DMS153 treated with DMSO at 0.1 percent for 48 hours (cell line): ENCODE data around the gene OTOF.

Experiments
- DNase-seq: peaks from one replicate; lab custom pipeline; 2025; ENCODE audit not compliant: unreplicated experiment; lab: John Stamatoyannopoulos, UW

OTOF gene

GRCh38 chr2:26454561-26455001 is 23.3 kb downstream of the OTOF start:
- no peak for DNase-seq

- no peak for DNase-seq
Measured at GRCh38 chr2:26453421-26454329, 24.2 kb downstream of the OTOF start.

- no peak for DNase-seq
Measured at GRCh38 chr2:26451700-26452099, 26.2 kb downstream of the OTOF start.

GRCh38 chr2:26450031-26450635 is 27.8 kb downstream of the OTOF start:
- DNase-seq, result no peak

- DNase-seq, result no peak
Measured at GRCh38 chr2:26449278-26450030, 28.5 kb downstream of the OTOF start.

GRCh38 chr2:26448651-26449050 is 29.3 kb downstream of the OTOF start:
- DNase-seq, result no peak

GRCh38 chr2:26444236-26444635 is 33.7 kb downstream of the OTOF start:
- no peak for DNase-seq

GRCh38 chr2:26442707-26443106 is 35.2 kb downstream of the OTOF start:
- no peak for DNase-seq

GRCh38 chr2:26442301-26442700 is 35.6 kb downstream of the OTOF start:
- DNase-seq, result no peak

- no peak for DNase-seq
Measured at GRCh38 chr2:26438926-26439325, 39.0 kb downstream of the OTOF start.

GRCh38 chr2:26438526-26438925 is 39.4 kb downstream of the OTOF start:
- DNase-seq, result no peak

- no peak for DNase-seq
Measured at GRCh38 chr2:26435106-26435505, 42.8 kb downstream of the OTOF start.

- no peak for DNase-seq
Measured at GRCh38 chr2:26432859-26433258, 45.1 kb downstream of the OTOF start.

- DNase-seq, result no peak
Measured at GRCh38 chr2:26432363-26432762, 45.6 kb downstream of the OTOF start.

GRCh38 chr2:26430826-26431225 is 47.1 kb downstream of the OTOF start:
- DNase-seq, result no peak

GRCh38 chr2:26429779-26430578 is 47.9 kb downstream of the OTOF start:
- peak; percentile 68 for DNase-seq

GRCh38 chr2:26428846-26429245 is 49.1 kb downstream of the OTOF start:
- no peak for DNase-seq

- no peak for DNase-seq
Measured at GRCh38 chr2:26424221-26424620, 53.7 kb downstream of the OTOF start.

GRCh38 chr2:26423750-26424149 is 54.2 kb downstream of the OTOF start:
- no peak for DNase-seq

- no peak for DNase-seq
Measured at GRCh38 chr2:26422947-26423629, 54.8 kb downstream of the OTOF start.
